Stimulated activated CD8-positive, alpha-beta memory T cell treated with anti-CD3 and anti-CD28 coated beads, Interleukin-12 subunit alpha, Interleukin-12 subunit beta, amount 100 ng/mL, for 1 hour (primary cell): ENCODE results near the gene SYT8.
"Not testable (repeated sequence)": the region's sequence is repeated elsewhere in the genome, so short reads cannot be mapped to it uniquely, and the experiment has no call there.

Experiments used
- DNase-seq: peaks from one replicate; pipeline ENCODE4 v3.0.0-alpha.2; 2020; ENCODE audit warnings: low read depth

SYT8 gene, protein sequence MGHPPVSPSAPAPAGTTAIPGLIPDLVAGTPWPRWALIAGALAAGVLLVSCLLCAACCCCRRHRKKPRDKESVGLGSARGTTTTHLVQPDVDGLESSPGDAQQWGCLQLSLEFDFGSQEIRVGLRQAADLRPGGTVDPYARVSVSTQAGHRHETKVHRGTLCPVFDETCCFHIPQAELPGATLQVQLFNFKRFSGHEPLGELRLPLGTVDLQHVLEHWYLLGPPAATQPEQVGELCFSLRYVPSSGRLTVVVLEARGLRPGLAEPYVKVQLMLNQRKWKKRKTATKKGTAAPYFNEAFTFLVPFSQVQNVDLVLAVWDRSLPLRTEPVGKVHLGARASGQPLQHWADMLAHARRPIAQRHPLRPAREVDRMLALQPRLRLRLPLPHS

DNA sequence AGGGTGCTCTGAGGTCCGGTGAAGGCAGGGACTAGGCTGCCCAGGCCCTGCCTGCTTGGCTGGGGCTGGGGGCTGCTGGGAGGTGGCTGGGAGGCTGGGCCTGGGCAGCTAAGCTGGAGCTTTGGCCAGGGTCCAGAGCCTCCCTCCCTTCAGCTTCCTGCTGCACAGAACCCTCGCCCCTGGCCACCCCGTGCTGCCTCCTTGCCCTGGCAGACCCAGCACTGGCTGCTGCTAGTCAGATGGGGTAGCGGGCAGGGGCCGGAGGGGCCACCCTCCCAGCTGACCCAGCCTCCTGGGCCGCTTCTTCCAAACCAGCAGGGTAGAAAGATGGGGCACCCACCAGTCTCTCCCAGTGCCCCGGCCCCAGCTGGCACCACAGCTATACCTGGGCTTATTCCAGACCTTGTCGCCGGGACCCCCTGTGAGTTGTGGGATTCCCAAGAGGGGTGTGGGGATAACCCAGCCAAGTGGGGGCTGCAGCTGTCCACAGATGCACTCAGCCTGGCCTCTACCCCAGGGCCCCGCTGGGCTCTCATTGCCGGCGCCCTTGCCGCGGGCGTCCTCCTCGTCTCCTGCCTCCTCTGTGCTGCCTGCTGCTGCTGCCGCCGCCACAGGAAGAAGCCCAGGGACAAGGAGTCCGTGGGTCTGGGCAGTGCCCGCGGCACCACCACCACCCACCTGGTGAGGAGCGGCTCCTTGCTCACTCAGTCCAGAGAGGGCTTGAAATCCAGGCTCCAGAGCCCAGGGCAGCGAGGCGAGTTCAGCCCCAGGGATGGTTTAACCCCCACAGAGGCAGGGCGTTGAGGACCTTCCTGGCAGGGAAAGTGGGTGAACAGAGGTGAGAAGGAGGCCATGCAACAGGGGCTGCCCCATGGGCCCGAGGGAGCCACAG is at the start of gene SYT8:
SYT8 (plus strand) TSS at position 212 of the 892 bp plus-strand sequence; CDS start at position 328, 116 bp downstream.
- DNase-seq = no peak

DNA sequence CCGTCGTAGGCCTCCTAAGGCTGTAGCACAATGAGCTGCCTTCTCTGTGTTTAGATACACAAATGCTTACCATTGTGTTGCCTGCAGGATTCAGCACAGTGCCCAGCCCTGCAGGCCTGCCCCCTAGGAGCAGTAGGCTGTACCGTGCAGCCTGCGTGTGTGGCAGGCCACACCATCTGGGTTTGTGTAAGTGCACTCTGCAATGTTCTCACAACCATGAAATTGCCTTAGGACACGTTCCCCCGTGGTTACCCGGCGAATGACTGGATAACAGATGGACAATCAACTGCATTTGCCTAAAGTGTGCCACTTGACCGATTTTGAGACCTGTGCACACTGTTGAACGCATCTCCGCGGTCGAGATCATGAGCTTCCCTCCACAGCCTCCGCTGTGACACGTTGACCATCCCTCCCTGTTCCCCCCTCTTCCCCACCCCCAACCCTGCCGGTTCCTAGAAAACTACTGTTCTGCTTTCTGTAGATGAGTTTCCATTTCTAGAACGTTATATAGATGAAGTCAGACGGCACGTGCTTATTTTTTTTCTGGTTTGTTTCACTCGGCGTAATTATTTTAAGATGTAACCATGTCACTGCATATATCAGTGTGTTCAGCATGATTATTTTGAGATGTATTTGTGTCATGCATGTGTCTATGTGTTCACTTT is 48.9 kb upstream of the SYT8 start:
- DNase-seq = no peak

GRCh38 chr11:1786466-1786865 is 48.3 kb upstream of the SYT8 start:
- no peak for DNase-seq

GRCh38 chr11:1791912-1792311 is 42.9 kb upstream of the SYT8 start:
- DNase-seq = no peak

GRCh38 chr11:1792461-1792860 is 42.3 kb upstream of the SYT8 start:
- DNase-seq = no peak

DNA sequence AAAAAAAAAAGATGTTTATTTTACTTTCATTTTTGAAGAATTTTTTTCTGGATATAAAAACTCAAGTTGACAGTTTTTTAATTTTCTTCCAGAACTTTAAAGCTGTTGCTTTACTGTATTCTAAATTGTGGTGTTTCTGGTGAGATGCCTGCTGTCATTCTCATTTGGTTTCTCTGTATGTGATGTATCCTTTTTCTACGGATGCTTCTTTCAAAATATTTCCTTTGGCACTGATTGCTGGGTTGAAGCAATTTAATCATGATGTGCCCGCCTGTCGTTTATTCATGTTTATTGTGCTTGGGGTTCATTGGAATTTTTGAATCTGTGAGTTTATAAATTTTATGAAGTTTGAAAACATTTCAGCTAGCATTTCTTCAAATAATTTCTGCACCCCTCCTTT is 41.7 kb upstream of the SYT8 start:
- no peak for DNase-seq

- DNase-seq = no peak
These were observed 38.3 kb upstream of the SYT8 start for GRCh38 chr11:1796413-1797011.

- DNase-seq = no peak
These were observed 37.2 kb upstream of the SYT8 start for GRCh38 chr11:1797391-1798125.

- DNase-seq = no peak
These were observed 31.5 kb upstream of the SYT8 start for GRCh38 chr11:1803246-1803645.

- DNase-seq = not testable (repeated sequence)
These were observed 30.8 kb upstream of the SYT8 start for GRCh38 chr11:1803835-1804519.

GRCh38 chr11:1805525-1805924 is 29.3 kb upstream of the SYT8 start:
- DNase-seq = no peak

DNA sequence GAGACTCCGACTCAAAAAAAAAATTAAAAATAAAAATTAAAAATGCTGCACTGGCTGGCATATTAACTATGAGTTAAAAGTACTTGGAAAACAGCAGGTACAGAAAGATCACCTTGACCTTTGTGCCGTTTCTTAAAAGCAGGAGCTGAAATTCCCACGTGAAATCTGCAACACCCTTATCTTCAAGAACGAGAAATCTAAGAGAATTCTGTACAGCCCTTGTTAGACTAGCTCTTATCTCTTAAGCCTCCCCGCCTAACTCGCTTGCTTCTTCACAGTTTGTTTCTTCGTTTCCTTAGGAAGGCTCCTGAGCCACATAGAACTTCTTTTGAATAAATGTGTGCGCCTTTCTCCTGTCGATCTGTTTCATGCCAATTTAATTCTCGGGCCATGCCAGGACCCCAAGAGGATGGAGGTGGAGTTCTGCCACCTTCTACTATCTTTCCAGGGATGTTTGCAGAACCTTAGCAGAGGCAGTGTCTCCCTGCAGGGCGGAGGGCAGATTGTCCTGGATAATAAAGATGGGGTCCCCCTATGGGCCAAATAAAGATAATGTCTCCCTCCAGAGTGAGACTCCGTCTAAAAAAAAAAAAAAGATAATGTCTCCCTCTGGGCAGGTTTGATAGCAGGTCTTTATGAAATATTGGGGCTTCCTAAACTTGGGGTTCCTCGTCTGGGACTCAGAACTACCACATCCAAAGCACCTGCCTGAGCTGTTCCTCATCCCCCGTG is 27.4 kb upstream of the SYT8 start:
- DNase-seq = no peak

- no peak for DNase-seq
These were observed 24.0 kb upstream of the SYT8 start for GRCh38 chr11:1810761-1811160.

- no peak for DNase-seq
These were observed 22.5 kb upstream of the SYT8 start for GRCh38 chr11:1812274-1812673.

- DNase-seq = no peak
These were observed 22.0 kb upstream of the SYT8 start for GRCh38 chr11:1812801-1813200.

GRCh38 chr11:1813356-1813755 is 21.4 kb upstream of the SYT8 start:
- DNase-seq = not testable (repeated sequence)

GRCh38 chr11:1814691-1815090 is 20.1 kb upstream of the SYT8 start:
- DNase-seq = no peak

GRCh38 chr11:1815311-1815710 is 19.5 kb upstream of the SYT8 start:
- DNase-seq = no peak

DNA sequence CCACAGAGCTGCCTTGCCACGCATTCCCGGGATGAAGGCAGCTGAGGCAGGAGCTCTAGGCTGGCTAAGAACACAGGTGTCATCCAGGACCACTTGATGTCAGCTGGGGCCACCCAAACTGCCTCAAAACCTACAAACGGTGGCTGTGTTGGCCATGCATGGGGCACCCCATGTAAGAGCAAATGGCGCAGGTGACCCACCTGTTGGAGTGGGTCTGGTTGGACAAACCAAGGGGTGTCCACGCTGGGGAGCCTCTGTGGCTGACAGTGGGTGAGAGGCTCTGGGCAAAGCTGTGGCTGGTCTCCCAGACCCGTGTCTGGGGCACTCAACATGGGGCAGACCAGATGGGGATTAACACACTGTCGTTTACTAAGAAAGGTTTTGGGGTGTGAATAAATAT is 19.0 kb upstream of the SYT8 start:
- no peak for DNase-seq

- DNase-seq = no peak
These were observed 17.8 kb upstream of the SYT8 start for GRCh38 chr11:1817000-1817399.
